ENCODE measurements around the gene MEIOB. TPM values are rescaled to one million over a fixed set of nuclear protein-coding genes. Genes with fewer than 3 reads are reported as not detected.

The MEIOB gene
- polyA plus RNA-seq, 1 of the 3 experiments (the other 2 are of a cell fraction) = not detected

GRCh38 chr16:1790261-1790610, 81.7 kb downstream of the MEIOB start:
- peaks cover 0 to 48% of the 10 kb centered on the region in 2 experiments for H3K36me3 ChIP-seq (replicated peaks in 1 of 2; ENCODE audit: control insufficient read depth in 1 of 2, insufficient read depth in 2 of 2, low read length in 1 of 2)
- H3K79me2 ChIP-seq (ENCODE audit: insufficient read depth) = peaks cover 17% of the 10 kb centered on the region
- H3K9ac ChIP-seq = no peak overlapping the region
- H3K9me3 ChIP-seq = no peaks in the 10 kb centered on the region
- DNase-seq = no peak
- 0 out of 2 replicates have a peak, but pooled peaks cover 3% of the 10 kb centered on the region for H4K20me1 ChIP-seq (ENCODE audit: insufficient read depth)
- H3K4me3 ChIP-seq (ENCODE audit: low read depth in 2 of 2, low read length in 1 of 2) = no peak overlapping the region
- WGBS (ENCODE audit: low lambda C conversion rate) = 86% methylated on average over 13 of the region's 15 CpGs
- H3F3A ChIP-seq (replicated peaks; ENCODE audit: insufficient read depth) = no peaks in the 10 kb centered on the region
- POLR2A ChIA-PET = no interaction called here
- no peaks in the 10 kb centered on the region; a peak in 1 of 4 replicates for H3K4me1 ChIP-seq (ENCODE audit: control insufficient read depth in 1 of 2, insufficient read depth in 2 of 2, low read depth in 1 of 2, low read length in 1 of 2)
- CTCF ChIA-PET = no interaction called here
- no peaks in the 10 kb centered on the region for H3K9me2 ChIP-seq
- no peak overlapping the region for H2AFZ ChIP-seq (ENCODE audit: low read depth)
- H3K4me2 ChIP-seq = no peak overlapping the region
- H3K27me3 ChIP-seq (ENCODE audit: insufficient read depth) = no peaks in the 10 kb centered on the region
- no peak for TF ChIP-seq CTCF (IDR thresholded peaks at IDR 0.05)
- TF ChIP-seq EZH2phosphoT487 (IDR thresholded peaks at IDR 0.05; ENCODE audit: borderline replicate concordance, low read depth) = no peak
- TF ChIP-seq REST (IDR thresholded peaks at IDR 0.05; ENCODE audit: low read depth, low read length) = no peak
- no peak overlapping the region for H3K27ac ChIP-seq (ENCODE audit: low read depth in 2 of 2, low read length in 1 of 2)

GRCh38 chr16:1789643-1790045, 82.3 kb downstream of the MEIOB start:
- no peak overlapping the region for H3K4me2 ChIP-seq
- H3F3A ChIP-seq (replicated peaks; ENCODE audit: insufficient read depth) = no peaks in the 10 kb centered on the region
- H3K9me3 ChIP-seq = no peaks in the 10 kb centered on the region
- no peak overlapping the region for H3K4me3 ChIP-seq (ENCODE audit: low read depth in 2 of 2, low read length in 1 of 2)
- POLR2A ChIA-PET = interaction anchor here (0.6 kb wide), 1 partner anchor 1125 kb away, joined by 4 read pairs; no protein-coding TSS in a partner anchor
- peaks cover 0 to 48% of the 10 kb centered on the region in 2 experiments for H3K36me3 ChIP-seq (replicated peaks in 1 of 2; ENCODE audit: control insufficient read depth in 1 of 2, insufficient read depth in 2 of 2, low read length in 1 of 2)
- DNase-seq = no peak
- CTCF ChIA-PET = no interaction called here
- H3K27me3 ChIP-seq (ENCODE audit: insufficient read depth) = no peaks in the 10 kb centered on the region
- TF ChIP-seq EP300 (IDR thresholded peaks at IDR 0.05; ENCODE audit: borderline replicate concordance in 1 of 2, low read depth in 1 of 2, low read length in 1 of 2) (no peak), TEAD4 (IDR thresholded peaks at IDR 0.05; ENCODE audit: borderline replicate concordance, insufficient read depth) (no peak), RCOR1 (IDR thresholded peaks at IDR 0.05; ENCODE audit: low read length) (no peak), FOXM1 (IDR thresholded peaks at IDR 0.05; ENCODE audit: low read depth) (no peak), FOSL2 (IDR thresholded peaks at IDR 0.05; ENCODE audit: borderline replicate concordance, low read depth) (no peak), POLR2AphosphoS5 (IDR thresholded peaks at IDR 0.05; ENCODE audit: low read depth, low read length) (no peak), EZH2phosphoT487 (IDR thresholded peaks at IDR 0.05; ENCODE audit: borderline replicate concordance, low read depth) (no peak), CTCF (IDR thresholded peaks at IDR 0.05) (no peak), SMC3 (IDR thresholded peaks at IDR 0.05; ENCODE audit: low read depth, low read length) (no peak), REST (IDR thresholded peaks at IDR 0.05; ENCODE audit: low read depth, low read length) (no peak), GATA2 (CRISPR knock-in tag; IDR thresholded peaks at IDR 0.05) (no peak), TCF12 (IDR thresholded peaks at IDR 0.05) (no peak), ELF1 (IDR thresholded peaks at IDR 0.05) (no peak)
- TF ChIP-seq, protein P1, sequence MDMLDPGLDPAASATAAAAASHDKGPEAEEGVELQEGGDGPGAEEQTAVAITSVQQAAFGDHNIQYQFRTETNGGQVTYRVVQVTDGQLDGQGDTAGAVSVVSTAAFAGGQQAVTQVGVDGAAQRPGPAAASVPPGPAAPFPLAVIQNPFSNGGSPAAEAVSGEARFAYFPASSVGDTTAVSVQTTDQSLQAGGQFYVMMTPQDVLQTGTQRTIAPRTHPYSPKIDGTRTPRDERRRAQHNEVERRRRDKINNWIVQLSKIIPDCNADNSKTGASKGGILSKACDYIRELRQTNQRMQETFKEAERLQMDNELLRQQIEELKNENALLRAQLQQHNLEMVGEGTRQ (IDR thresholded peaks at IDR 0.05; ENCODE audit: borderline replicate concordance, low read depth, low read length) = no peak
- H4K20me1 ChIP-seq (ENCODE audit: insufficient read depth) = 0 out of 2 replicates have a peak, but pooled peaks cover 3% of the 10 kb centered on the region
- 97% methylated on average over 14 of the region's 25 CpGs for WGBS (ENCODE audit: low lambda C conversion rate)
- H2AFZ ChIP-seq (ENCODE audit: low read depth) = no peak overlapping the region
- peaks cover 22% of the 10 kb centered on the region for H3K79me2 ChIP-seq (ENCODE audit: insufficient read depth)
- H3K27ac ChIP-seq (ENCODE audit: low read depth in 2 of 2, low read length in 1 of 2) = no peak overlapping the region
- no peaks in the 10 kb centered on the region; a peak in 1 of 4 replicates for H3K4me1 ChIP-seq (ENCODE audit: control insufficient read depth in 1 of 2, insufficient read depth in 2 of 2, low read depth in 1 of 2, low read length in 1 of 2)
- no peak overlapping the region for H3K9ac ChIP-seq
- H3K9me2 ChIP-seq = no peaks in the 10 kb centered on the region

All from SK-N-SH (cell line).